Right hindlimb (tissue), 1 donor: ENCODE data around the gene DIAPH1.

Experiments used
- DNase-seq: peaks from one replicate; pipeline ENCODE4 v3.0.0-alpha.2; 2018

The DIAPH1 gene

GRCh38 chr5:141476132-141476911 lies 142.5 kb downstream of the DIAPH1 start:
- DNase-seq = peak; percentile 92

GRCh38 chr5:141475625-141476131 lies 143.1 kb downstream of the DIAPH1 start, which contains the start of gene PCDHGC3:
TSS of gene PCDHGC3 (plus strand) at chr5:141475966. CDS start at chr5:141476117, 151 bp downstream.
- DNase-seq = peak; percentile 97

GRCh38 chr5:141465351-141465750 lies 153.4 kb downstream of the DIAPH1 start:
- DNase-seq = no peak
